H1 (cell line): ENCODE results near the gene REEP2. TPM values are rescaled to one million over a fixed set of nuclear protein-coding genes. Genes with fewer than 3 reads are reported as not detected.

Experiments
- CTCF ChIA-PET: fragments of 300-600 bp; sonication (Branson Sonifier 250); formaldehyde crosslinking; loops from one replicate; lab custom pipeline; 2021; ENCODE audit not compliant: partially characterized antibody; lab: Charles Lee
- POLR2A ChIA-PET: fragments of 300-600 bp; sonication (Branson Sonifier 250); formaldehyde crosslinking; loops from one replicate; lab custom pipeline; 2021; ENCODE audit warnings: inconsistent platforms; ENCODE audit not compliant: partially characterized antibody; lab: Charles Lee
- DNase-seq, 2 experiments: peaks; one replicate each; pipeline versions ENCODE4 v3.0.0 to v3.0.0-alpha.2; 2010 to 2022; ENCODE audit warnings: low spot score in 2 of 2, low read depth in 1 of 2, mixed read lengths in 1 of 2
- FAIRE-seq: peaks from 2 replicates; lab custom pipeline; 2011; peaks lifted over from hg19 to GRCh38; lab: Jason Lieb, UNC
- H2AFZ ChIP-seq: 2 replicates; pipeline ENCODE4 v1.8.1; 2012; ENCODE audit warnings: low read length, inconsistent platforms
- H2AK5ac ChIP-seq: 2 replicates; pipeline ENCODE4 v1.6.1; 2013; ENCODE audit warnings: low read depth, low read length
- H2BK120ac ChIP-seq: replicated peaks from 2 replicates; pipeline ENCODE3; 2013; ENCODE audit warnings: low read depth, low read length, inconsistent platforms
- H2BK12ac ChIP-seq: 2 replicates; pipeline ENCODE4 v1.6.1; 2013; ENCODE audit warnings: low read depth, low read length
- H2BK15ac ChIP-seq: 2 replicates; pipeline ENCODE4 v1.6.1; 2013; ENCODE audit warnings: low read length
- H2BK20ac ChIP-seq: 2 replicates; pipeline ENCODE4 v1.6.1; 2013; ENCODE audit warnings: low read length
- H2BK5ac ChIP-seq: 2 replicates; pipeline ENCODE4 v1.6.1; 2013; ENCODE audit warnings: low read depth, low read length
- H3K14ac ChIP-seq: 2 replicates; pipeline ENCODE4 v1.6.1; 2013; ENCODE audit warnings: inconsistent platforms; ENCODE audit not compliant: insufficient read length
- H3K18ac ChIP-seq: 2 replicates; pipeline ENCODE4 v1.6.1; 2013; ENCODE audit warnings: low read length; ENCODE audit errors: extremely low read depth
- H3K23ac ChIP-seq: 2 replicates; pipeline ENCODE4 v1.6.1; 2013; ENCODE audit warnings: inconsistent platforms; ENCODE audit not compliant: insufficient read length
- H3K23me2 ChIP-seq: 2 replicates; pipeline ENCODE4 v1.6.1; 2013; ENCODE audit warnings: low read depth, low read length
- H3K27ac ChIP-seq: 2 replicates; pipeline ENCODE4 v1.6.1; 2011; ENCODE audit warnings: low read depth, low read length, inconsistent platforms
- H3K27me3 ChIP-seq, 4 experiments: replicated peaks in 1 of 4; 1 replicate in 1 of 4; 2 replicates in 3 of 4; pipeline versions ENCODE4 v1.6.1 to v1.8.1; 2011 to 2013; ENCODE audit warnings: low read length in 3 of 4, mild to moderate bottlenecking in 3 of 4, inconsistent platforms in 2 of 4, mixed read lengths in 2 of 4, moderate library complexity in 1 of 4; ENCODE audit not compliant: control insufficient read depth in 3 of 4, insufficient read depth in 3 of 4; ENCODE audit errors: extremely low read depth in 1 of 4
- H3K36me3 ChIP-seq, 4 experiments: 2 replicates each; pipeline versions ENCODE4 v1.6.1 to v1.8.1; 2011 to 2013; ENCODE audit warnings: mild to moderate bottlenecking in 4 of 4, low read length in 3 of 4, moderate library complexity in 2 of 4, control low read depth in 1 of 4, inconsistent platforms in 1 of 4; ENCODE audit not compliant: insufficient read depth in 4 of 4, control insufficient read depth in 2 of 4
- H3K4ac ChIP-seq: replicated peaks from 2 replicates; pipeline ENCODE3; 2013; ENCODE audit warnings: low read length, low read depth, mixed read lengths, inconsistent platforms; ENCODE audit not compliant: insufficient read length
- H3K4me1 ChIP-seq, 4 experiments: replicated peaks in 1 of 4; 1 replicate in 1 of 4; 2 replicates in 3 of 4; pipeline versions ENCODE4 v1.6.1 to v1.8.1; 2011 to 2013; ENCODE audit warnings: low read length in 3 of 4, inconsistent platforms in 2 of 4, mixed read lengths in 1 of 4; ENCODE audit not compliant: insufficient read depth in 4 of 4, control insufficient read depth in 3 of 4
- H3K4me2 ChIP-seq, 2 experiments: 2 replicates each; pipeline versions ENCODE4 v1.6.1 to v1.8.1; 2011 to 2013; ENCODE audit warnings: low read depth in 2 of 2, low read length in 2 of 2, control low read depth in 1 of 2, inconsistent platforms in 1 of 2, mild to moderate bottlenecking in 1 of 2; ENCODE audit not compliant: insufficient read depth in 1 of 2
- H3K4me3 ChIP-seq, 4 experiments: fragments of 200-600, 300-600 bp in 1 of 4; sonication (generic), shearing (Covaris generic), sonication (Bioruptor Twin) in 1 of 4; 2 replicates each; pipeline versions ENCODE4 v1.5.1 to v1.8.1; 2011 to 2016; ENCODE audit warnings: low read length in 4 of 4, low read depth in 3 of 4, control low read depth in 2 of 4, inconsistent platforms in 2 of 4, mild to moderate bottlenecking in 2 of 4, mixed read lengths in 1 of 4, moderate library complexity in 1 of 4; ENCODE audit not compliant: insufficient read depth in 2 of 4; ENCODE audit errors: extremely low read depth in 1 of 4
- H3K56ac ChIP-seq: replicated peaks from 2 replicates; pipeline ENCODE3; 2013; ENCODE audit warnings: low read depth, mild to moderate bottlenecking, mixed read lengths, low read length, inconsistent platforms; ENCODE audit not compliant: insufficient read length
- H3K79me1 ChIP-seq: 2 replicates; pipeline ENCODE4 v1.6.1; 2013; ENCODE audit warnings: low read depth, low read length, control low read depth
- H3K79me2 ChIP-seq, 2 experiments: 2 replicates each; pipeline versions ENCODE4 v1.6.1 to v1.8.1; 2012 to 2013; ENCODE audit warnings: low read length in 2 of 2, mild to moderate bottlenecking in 2 of 2, inconsistent platforms in 1 of 2; ENCODE audit not compliant: insufficient read depth in 2 of 2, control insufficient read depth in 1 of 2
- H3K9ac ChIP-seq, 4 experiments: replicated peaks in 1 of 4; 1 replicate in 1 of 4; 2 replicates in 3 of 4; pipeline versions ENCODE4 v1.6.1 to v1.8.1; 2011 to 2013; ENCODE audit warnings: low read depth in 3 of 4, low read length in 3 of 4, control low read depth in 2 of 4, mild to moderate bottlenecking in 2 of 4, moderate library complexity in 2 of 4, inconsistent platforms in 1 of 4; ENCODE audit errors: extremely low read depth in 1 of 4
- H3K9me3 ChIP-seq, 2 experiments: 2 replicates each; pipeline versions ENCODE4 v1.6.1 to v1.8.1; 2012 to 2013; ENCODE audit warnings: mild to moderate bottlenecking in 2 of 2, moderate library complexity in 2 of 2, control low read depth in 1 of 2, inconsistent platforms in 1 of 2, low read depth in 1 of 2, low read length in 1 of 2, mixed read lengths in 1 of 2; ENCODE audit not compliant: insufficient read depth in 2 of 2
- H4K20me1 ChIP-seq, 2 experiments: replicated peaks in 1 of 2; 2 replicates each; pipeline versions ENCODE3 to v1.8.1; 2011 to 2013; ENCODE audit warnings: inconsistent platforms in 2 of 2, low read length in 2 of 2, mild to moderate bottlenecking in 1 of 2; ENCODE audit not compliant: insufficient read depth in 2 of 2, control insufficient read depth in 1 of 2
- H4K5ac ChIP-seq: 2 replicates; pipeline ENCODE4 v1.6.1; 2013; ENCODE audit warnings: low read length, low read depth, mixed read lengths, inconsistent platforms; ENCODE audit not compliant: insufficient read length
- H4K8ac ChIP-seq: 2 replicates; pipeline ENCODE4 v1.8.0; 2013; ENCODE audit warnings: mild to moderate bottlenecking, moderate library complexity, low read length, inconsistent platforms; ENCODE audit not compliant: insufficient read depth; ENCODE audit errors: extremely low read depth
- H4K91ac ChIP-seq: replicated peaks from 2 replicates; pipeline ENCODE3; 2013; ENCODE audit warnings: low read length, mixed read lengths, inconsistent platforms; ENCODE audit not compliant: insufficient read length
- BACH1 ChIP-seq: IDR thresholded peaks from 2 replicates; pipeline ENCODE4 v1.6.1; 2012; ENCODE audit warnings: low read length, improper control_type of control experiment
- BCL11A ChIP-seq, 2 experiments: IDR thresholded peaks; one replicate each; pipeline ENCODE4 v1.6.1; 2011; ENCODE audit warnings: low read depth in 2 of 2, low read length in 2 of 2, mild to moderate bottlenecking in 2 of 2
- KDM4A ChIP-seq: IDR thresholded peaks from one replicate; pipeline ENCODE4 v1.7.1; 2012; ENCODE audit warnings: low read depth, mild to moderate bottlenecking, moderate library complexity, low read length, inconsistent platforms; ENCODE audit not compliant: severe bottlenecking
- TAF1 ChIP-seq: IDR thresholded peaks from 2 replicates; pipeline ENCODE4 v1.6.1; 2011; ENCODE audit warnings: mild to moderate bottlenecking, low read depth, low read length
- TAF7 ChIP-seq: optimal IDR thresholded peaks from 2 replicates; pipeline ENCODE3; 2011; ENCODE audit warnings: low read depth, mild to moderate bottlenecking, inconsistent platforms, low read length, moderate library complexity, borderline replicate concordance
- WGBS, 2 experiments: shearing (Covaris generic) in 1 of 2; methylation state at CpG; one replicate each; pipeline versions ENCODE4 v1.1.6 to v1.1.7; 2013 to 2015; ENCODE audit warnings: low lambda C conversion rate in 2 of 2, mixed read lengths in 2 of 2, inconsistent platforms in 1 of 2, low coverage in 1 of 2, missing lambda C conversion rate in 1 of 2; ENCODE audit not compliant: insufficient replicate concordance in 2 of 2, insufficient coverage in 1 of 2, insufficient read length in 1 of 2; ENCODE audit errors: extremely low coverage in 1 of 2, missing lambda C conversion rate in 1 of 2; 5-methylcytosine and 5-hydroxymethylcytosine counted together
- polyA plus RNA-seq, 7 experiments: library from polyadenylated mRNA; depleted of rRNA in 3 of 7; stranded (reverse) in 5 of 7; unstranded in 2 of 7; fragments of >200 nt in 5 of 7; fragments of 200-250 nt in 2 of 7; gene quantifications; 1 replicate in 5 of 7; 2 replicates in 1 of 7; 4 replicates in 1 of 7; pipeline versions ENCODE4 v1.2.1 to v1.2.3, GENCODE V29; 2011 to 2013; ENCODE audit warnings: missing spikeins in 2 of 7, mixed read lengths in 2 of 7
- total RNA-seq: library from RNA; stranded (reverse); fragmentation: NEBNext Ultra II Directional; extraction: Animal tissue kit (Norgen Biotek cat#: 25700); gene quantifications from 2 replicates; pipeline ENCODE4 v1.2.1, GENCODE V29; 2021

REEP2 gene
- total and polyA plus RNA-seq, 2 of the 8 experiments (the other 6 are each of a cell fraction or from before 2014, with no cell fraction given), result 26.5 to 40.2 TPM

DNA sequence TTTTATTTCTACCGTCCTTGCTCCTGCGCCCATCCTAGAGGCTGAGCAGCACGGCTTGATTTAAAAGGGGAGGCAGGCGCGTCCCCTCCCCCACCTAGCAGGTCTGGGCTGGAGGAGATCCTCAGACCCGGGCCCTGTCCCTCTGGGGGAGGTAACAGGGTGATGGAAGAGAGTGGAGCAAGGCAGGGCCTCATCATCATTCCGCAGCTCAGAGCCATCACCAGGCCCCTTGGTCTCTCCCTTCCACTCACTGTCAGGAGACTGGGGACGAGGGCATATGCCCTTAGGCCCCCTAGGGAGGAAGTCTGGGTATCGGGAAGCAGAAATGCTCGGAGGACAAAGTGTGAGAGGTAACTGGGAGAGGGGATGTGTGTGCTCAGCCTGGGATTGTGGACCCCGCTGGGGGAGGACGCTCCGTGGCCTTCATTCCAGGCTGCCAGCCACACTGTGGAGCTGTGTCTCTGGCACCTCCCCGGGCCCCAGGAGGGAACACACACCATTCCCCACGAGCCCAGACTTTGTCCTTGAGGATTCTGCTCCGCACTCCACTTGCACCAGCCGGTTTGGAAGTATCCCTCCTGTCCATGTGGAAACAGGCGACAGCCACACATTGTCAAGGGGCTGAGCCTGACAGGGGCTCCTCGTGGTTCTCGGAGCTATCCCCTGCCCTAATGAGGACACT, 761 bp downstream of the REEP2 start:
- peak overlapping the region; percentile 97 to 99 for H3K4me2 ChIP-seq
- H3K9me3 ChIP-seq, result no peaks in the 10 kb centered on the region
- peak overlapping the region; percentile 85 for H3K56ac ChIP-seq
- no peaks in the 10 kb centered on the region; a peak in 1 of 7 replicates for H3K27me3 ChIP-seq
- no peak overlapping the region for H4K8ac ChIP-seq
- H3K23me2 ChIP-seq, result peaks cover 13% of the 10 kb centered on the region
- H4K20me1 ChIP-seq, result peaks cover 3% of the 10 kb centered on the region in 2 experiments
- no peak overlapping the region for H3K23ac ChIP-seq
- no peak overlapping the region for H3K14ac ChIP-seq
- H4K91ac ChIP-seq, result no peak overlapping the region
- peak overlapping the region; percentile 74 to 98 (median 84) for H3K4me3 ChIP-seq
- 0 out of 2 replicates have a peak, but pooled peaks cover 3% of the 10 kb centered on the region for H3K79me1 ChIP-seq
- no peak overlapping the region for H2BK12ac ChIP-seq
- H3K4ac ChIP-seq, result peak overlapping the region; percentile 36
- H4K5ac ChIP-seq, result no peak overlapping the region
- TF ChIP-seq TAF1, result no peak
- no peak for TF ChIP-seq BACH1
- TF ChIP-seq BCL11A (IDR thresholded peaks at IDR 0.05; ENCODE audit: low read depth in 2 of 2, low read length in 2 of 2), result no peak
- TF ChIP-seq TAF7, result peak; percentile 20
- peak; percentile 3 for TF ChIP-seq KDM4A
- H3K27ac ChIP-seq, result no peak overlapping the region
- 36% methylated on average over 19 of the region's 20 CpGs; no CpG with 5 or more reads in 1 of the 2 experiments for WGBS, 2 experiments
- FAIRE-seq, result no peak
- H3K4me1 ChIP-seq, result peaks cover 0 to 20% (median 14%) of the 10 kb centered on the region in 4 experiments; a peak in 6 of 7 replicates
- H3K36me3 ChIP-seq, result peaks cover 4 to 13% (median 9%) of the 10 kb centered on the region in 4 experiments; a peak in 7 of 8 replicates
- H2BK15ac ChIP-seq, result no peak overlapping the region
- POLR2A ChIA-PET, result interaction anchor here (1.0 to 4.0 kb wide), 12 partner anchors 10 to 261 kb away, joined by 3 to 22 read pairs (median 6); partner anchors contain the start of genes BRD8, CDC25C, EGR1 and ETF1
- H2BK120ac ChIP-seq, result no peak overlapping the region
- no peak overlapping the region; the same call in 1 of the 2 replicates for H3K18ac ChIP-seq
- H2AK5ac ChIP-seq, result no peak overlapping the region
- DNase-seq, result peak in 1 of 2 experiments; percentile 67
- no peak overlapping the region for H2BK5ac ChIP-seq
- H2BK20ac ChIP-seq, result no peak overlapping the region
- peak overlapping the region; percentile 87; the same call in 1 of the 2 replicates for H2AFZ ChIP-seq
- no peaks in the 10 kb centered on the region for H3K79me2 ChIP-seq
- CTCF ChIA-PET, result interaction anchor here (0.7 to 3.2 kb wide), 4 partner anchors 10 to 357 kb away, joined by 3 to 34 read pairs (median 5); no protein-coding TSS in a partner anchor
- H3K9ac ChIP-seq, result peak overlapping the region; percentile 34 to 74 (median 41); a peak in 4 of 7 replicates
